HL-60 (cell line): ENCODE measurements around the gene C6orf132.

ENCODE experiments used
- DNase-seq, 2 experiments: peaks; one replicate each; pipeline ENCODE4 v3.0.0-alpha.2; 2010 to 2020; ENCODE audit warnings: low read depth in 1 of 2, low spot score in 1 of 2
- H3K27ac ChIP-seq: fragments of 250-450 bp; sonication (Bioruptor Pico); replicated peaks from 2 replicates; pipeline ENCODE4 v1.5.1; 2020; ENCODE audit warnings: mild to moderate bottlenecking, moderate library complexity
- H3K27me3 ChIP-seq: fragments of 250-450 bp; sonication (Bioruptor Pico); 2 replicates; pipeline ENCODE4 v1.5.1; 2021; ENCODE audit warnings: mild to moderate bottlenecking, moderate library complexity; ENCODE audit not compliant: insufficient read depth, poor library complexity, severe bottlenecking
- H3K4me3 ChIP-seq: replicated peaks from 2 replicates; pipeline ENCODE4 v1.5.1; 2011; ENCODE audit warnings: mild to moderate bottlenecking, control low read depth, low read length; ENCODE audit not compliant: insufficient read depth
- CTCF ChIP-seq: IDR thresholded peaks from one replicate; pipeline ENCODE4 v1.5.1; 2011; ENCODE audit warnings: low read length, control low read depth, inconsistent platforms; ENCODE audit not compliant: insufficient read depth
- GABPA ChIP-seq: IDR thresholded peaks from 2 replicates; pipeline ENCODE4 v1.6.1; 2012; ENCODE audit warnings: low read depth
- POLR2AphosphoS5 ChIP-seq: IDR thresholded peaks from 2 replicates; pipeline ENCODE4 v1.6.1; 2012; ENCODE audit warnings: low read depth
- REST ChIP-seq: IDR thresholded peaks from 2 replicates; pipeline ENCODE4 v1.6.1; 2012; ENCODE audit warnings: low read depth; ENCODE audit not compliant: insufficient replicate concordance
- SPI1 ChIP-seq: IDR thresholded peaks from 2 replicates; pipeline ENCODE4 v1.6.1; 2012; ENCODE audit warnings: low read depth, mild to moderate bottlenecking, borderline replicate concordance

The C6orf132 gene

GRCh38 chr6:42105709-42106108, 36.7 kb downstream of the C6orf132 start:
- Histone ChIP-seq H3K27ac (no peak overlapping the region), H3K4me3 (no peak overlapping the region), H3K27me3 (peaks cover 12% of the 10 kb centered on the region)
- no peak for DNase-seq
- TF ChIP-seq SPI1 (no peak), CTCF (no peak), POLR2AphosphoS5 (no peak), REST (no peak), GABPA (no peak)

- TF ChIP-seq REST, result no peak
- no peak for TF ChIP-seq GABPA
- no peak for TF ChIP-seq SPI1
- Histone ChIP-seq H3K27me3 (peaks cover 12% of the 10 kb centered on the region), H3K4me3 (no peak overlapping the region), H3K27ac (no peak overlapping the region)
- no peak for DNase-seq
Observed at GRCh38 chr6:42105156-42105648, 37.2 kb downstream of the C6orf132 start.

GRCh38 chr6:42104804-42105125, 37.7 kb downstream of the C6orf132 start:
- Histone ChIP-seq H3K27ac (no peak overlapping the region), H3K27me3 (peaks cover 12% of the 10 kb centered on the region), H3K4me3 (peak overlapping the region; percentile 38)
- DNase-seq, result no peak
- TF ChIP-seq CTCF (no peak), REST (no peak), GABPA (no peak)
